Osteocyte (in vitro differentiated cells): ENCODE measurements around the gene HOXA10. TPM values are rescaled to one million over a fixed set of nuclear protein-coding genes. Genes with fewer than 3 reads are reported as not detected.

Experiments
- DNase-seq: peaks from one replicate; pipeline ENCODE4 v3.0.0; 2021; ENCODE audit warnings: mixed read lengths; ENCODE audit not compliant: unreplicated experiment; ENCODE audit errors: extremely low spot score
- H3K27ac Mint-ChIP-seq: one replicate; pipeline ENCODE4 v1.8.0; 2021; ENCODE audit warnings: mild to moderate bottlenecking, mixed read lengths; ENCODE audit not compliant: unreplicated experiment
- H3K27me3 Mint-ChIP-seq: one replicate; pipeline ENCODE4 v1.8.0; 2021; ENCODE audit warnings: mixed read lengths; ENCODE audit not compliant: unreplicated experiment
- H3K36me3 Mint-ChIP-seq: one replicate; pipeline ENCODE4 v1.8.0; 2021; ENCODE audit warnings: mixed read lengths; ENCODE audit not compliant: unreplicated experiment
- H3K4me1 Mint-ChIP-seq: one replicate; pipeline ENCODE4 v1.8.0; 2021; ENCODE audit warnings: mixed read lengths; ENCODE audit not compliant: unreplicated experiment
- H3K4me3 Mint-ChIP-seq: one replicate; pipeline ENCODE4 v1.8.0; 2021; ENCODE audit warnings: mild to moderate bottlenecking, moderate library complexity, mixed read lengths; ENCODE audit not compliant: unreplicated experiment
- H3K9me3 Mint-ChIP-seq: one replicate; pipeline ENCODE4 v1.8.0; 2021; ENCODE audit warnings: mixed read lengths; ENCODE audit not compliant: unreplicated experiment
- total RNA-seq: library from RNA; stranded (reverse); gene quantifications from 2 replicates; pipeline ENCODE4 v1.2.1, GENCODE V29; 2021
- TF ChIP-seq, protein P1 (sequence below): fragments of 200-600 bp; sonication (generic); IDR thresholded peaks from 2 replicates; pipeline ENCODE4 v1.5.0; 2021; ENCODE audit warnings: antibody characterized with exemption, mild to moderate bottlenecking, moderate library complexity

HOXA10 gene
- total RNA-seq, 1 donor from 2014 or later = not detected

DNA sequence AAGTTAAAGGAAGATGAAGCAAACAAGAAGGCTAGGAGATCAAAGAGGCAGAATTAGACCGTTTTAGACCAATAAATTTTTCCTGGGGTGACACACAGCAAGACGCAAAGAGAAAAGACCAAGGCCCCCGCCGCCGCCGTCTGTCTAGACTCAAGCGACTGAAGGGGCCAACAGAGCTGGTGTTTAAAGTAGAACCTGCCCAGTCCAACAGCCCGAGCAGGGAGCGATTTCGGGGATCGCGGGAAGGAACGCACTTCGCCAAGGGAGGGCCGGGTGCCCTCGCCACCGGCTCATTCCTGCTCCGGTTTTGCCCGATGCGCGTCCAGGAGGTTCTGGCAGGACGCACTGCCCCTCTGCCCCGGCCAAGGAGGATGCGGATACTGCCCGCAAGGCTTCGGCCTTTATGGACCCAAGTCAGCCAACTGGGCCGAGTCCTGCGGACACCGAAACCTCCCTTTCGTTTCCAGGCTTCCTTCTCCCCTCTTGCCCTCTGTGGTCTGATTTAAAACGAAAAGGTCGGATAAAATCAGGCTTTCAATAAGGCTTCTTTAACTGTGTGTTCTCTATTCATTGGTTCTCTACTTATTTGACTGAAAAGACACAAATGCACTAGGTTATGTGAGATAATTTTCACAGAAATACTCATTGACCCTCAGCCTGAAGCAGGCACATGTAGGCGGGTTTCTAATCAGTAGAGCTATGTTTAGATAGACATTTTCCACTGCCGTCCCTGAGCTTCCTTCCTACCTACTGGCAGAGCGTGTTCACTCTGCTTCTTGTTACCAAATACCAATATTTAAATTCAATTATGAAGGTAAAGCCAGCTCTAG lies 15.5 kb downstream of the HOXA10 start:
- Mint-ChIP-seq H3K27ac (no peak overlapping the region), H3K9me3 (peaks cover 7% of the 10 kb centered on the region), H3K4me1 (peaks cover 12% of the 10 kb centered on the region), H3K27me3 (peaks cover 88% of the 10 kb centered on the region), H3K36me3 (peaks cover 1% of the 10 kb centered on the region), H3K4me3 (no peak overlapping the region)
- TF ChIP-seq, protein P1, sequence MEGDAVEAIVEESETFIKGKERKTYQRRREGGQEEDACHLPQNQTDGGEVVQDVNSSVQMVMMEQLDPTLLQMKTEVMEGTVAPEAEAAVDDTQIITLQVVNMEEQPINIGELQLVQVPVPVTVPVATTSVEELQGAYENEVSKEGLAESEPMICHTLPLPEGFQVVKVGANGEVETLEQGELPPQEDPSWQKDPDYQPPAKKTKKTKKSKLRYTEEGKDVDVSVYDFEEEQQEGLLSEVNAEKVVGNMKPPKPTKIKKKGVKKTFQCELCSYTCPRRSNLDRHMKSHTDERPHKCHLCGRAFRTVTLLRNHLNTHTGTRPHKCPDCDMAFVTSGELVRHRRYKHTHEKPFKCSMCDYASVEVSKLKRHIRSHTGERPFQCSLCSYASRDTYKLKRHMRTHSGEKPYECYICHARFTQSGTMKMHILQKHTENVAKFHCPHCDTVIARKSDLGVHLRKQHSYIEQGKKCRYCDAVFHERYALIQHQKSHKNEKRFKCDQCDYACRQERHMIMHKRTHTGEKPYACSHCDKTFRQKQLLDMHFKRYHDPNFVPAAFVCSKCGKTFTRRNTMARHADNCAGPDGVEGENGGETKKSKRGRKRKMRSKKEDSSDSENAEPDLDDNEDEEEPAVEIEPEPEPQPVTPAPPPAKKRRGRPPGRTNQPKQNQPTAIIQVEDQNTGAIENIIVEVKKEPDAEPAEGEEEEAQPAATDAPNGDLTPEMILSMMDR = no peak
- no peak for DNase-seq

DNA sequence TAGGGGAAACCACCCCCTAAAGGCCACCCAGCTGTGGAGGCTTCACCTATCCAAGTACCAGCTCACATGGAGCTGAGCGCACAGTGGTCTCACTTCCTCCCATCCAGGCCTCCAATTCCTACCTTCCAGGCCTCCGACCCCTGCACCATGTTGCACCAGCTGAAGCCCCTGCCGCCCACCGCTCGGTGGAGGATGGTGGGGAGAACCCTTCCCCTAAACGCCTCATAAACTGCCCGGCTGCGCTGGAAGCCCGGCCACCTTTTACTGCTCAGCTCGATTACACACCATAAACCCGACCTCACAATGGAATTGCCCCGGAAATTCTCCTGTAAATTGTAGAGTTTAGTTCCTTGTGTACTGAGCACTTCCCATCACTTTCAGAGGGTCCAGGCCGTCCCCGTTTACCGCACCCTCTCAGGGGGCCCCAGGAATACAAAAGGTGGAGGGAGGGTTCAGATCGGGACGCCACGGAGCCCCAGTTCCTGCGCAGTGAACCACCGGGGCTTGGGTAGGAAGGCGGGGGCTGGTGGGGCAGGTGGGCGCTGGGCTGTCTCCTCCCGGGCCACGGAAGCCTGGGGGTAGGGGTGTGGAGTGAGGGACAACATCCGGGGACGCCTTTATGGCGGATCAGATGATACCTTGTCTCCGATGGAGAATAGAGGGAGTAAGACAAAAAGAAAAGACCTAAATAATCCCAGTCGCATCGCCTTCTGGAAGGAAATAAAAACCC lies 16.3 kb downstream of the HOXA10 start:
- DNase-seq = no peak
- H3K4me1 Mint-ChIP-seq = peaks cover 12% of the 10 kb centered on the region
- H3K27ac Mint-ChIP-seq = no peak overlapping the region
- peaks cover 87% of the 10 kb centered on the region for H3K27me3 Mint-ChIP-seq
- TF ChIP-seq, protein P1 = no peak
- peaks cover 1% of the 10 kb centered on the region for H3K36me3 Mint-ChIP-seq
- no peak overlapping the region for H3K4me3 Mint-ChIP-seq
- peaks cover 7% of the 10 kb centered on the region for H3K9me3 Mint-ChIP-seq

DNA sequence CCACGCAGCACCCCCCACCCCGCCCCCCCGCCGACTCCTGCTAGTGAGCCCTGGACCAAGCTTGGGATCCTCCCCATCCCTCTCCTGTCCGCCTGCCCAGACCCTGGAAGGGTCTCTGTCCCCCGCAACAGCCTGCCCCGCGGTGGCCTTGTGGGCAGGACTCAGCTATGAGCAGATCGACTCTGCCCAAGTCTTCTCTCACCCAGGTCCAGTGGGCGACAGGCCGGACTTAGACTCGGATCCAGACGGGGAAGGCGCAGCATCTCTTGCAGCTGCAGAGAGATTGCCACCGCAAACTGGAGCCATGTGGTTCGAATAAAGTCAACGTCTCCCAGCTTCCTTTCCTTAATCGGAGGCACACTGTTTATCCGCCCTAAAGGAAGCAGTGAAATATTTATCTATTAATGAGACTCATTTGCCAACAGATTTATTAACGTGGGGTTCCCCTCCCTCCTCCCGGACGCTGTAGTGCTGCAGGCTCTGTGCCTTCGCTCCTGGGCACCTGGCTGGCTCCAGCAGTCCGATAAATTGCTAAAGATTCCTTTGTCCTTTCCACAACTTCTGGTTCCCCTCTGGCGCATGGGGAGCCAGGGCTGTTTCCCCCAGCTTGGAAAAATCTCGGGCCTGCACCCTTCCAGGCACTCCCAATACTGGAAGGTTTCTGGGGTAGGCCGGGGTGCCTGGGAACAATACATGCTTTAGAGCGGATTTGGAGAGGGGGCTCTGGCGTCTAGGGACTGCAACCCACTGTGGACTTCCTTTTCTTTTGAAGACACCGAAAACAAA lies 17.0 kb downstream of the HOXA10 start:
- Mint-ChIP-seq H3K27ac (no peak overlapping the region), H3K9me3 (peaks cover 7% of the 10 kb centered on the region), H3K36me3 (peaks cover 1% of the 10 kb centered on the region), H3K4me1 (peaks cover 12% of the 10 kb centered on the region), H3K27me3 (peaks cover 86% of the 10 kb centered on the region), H3K4me3 (no peak overlapping the region)
- no peak for DNase-seq
- TF ChIP-seq, protein P1 = no peak

DNA sequence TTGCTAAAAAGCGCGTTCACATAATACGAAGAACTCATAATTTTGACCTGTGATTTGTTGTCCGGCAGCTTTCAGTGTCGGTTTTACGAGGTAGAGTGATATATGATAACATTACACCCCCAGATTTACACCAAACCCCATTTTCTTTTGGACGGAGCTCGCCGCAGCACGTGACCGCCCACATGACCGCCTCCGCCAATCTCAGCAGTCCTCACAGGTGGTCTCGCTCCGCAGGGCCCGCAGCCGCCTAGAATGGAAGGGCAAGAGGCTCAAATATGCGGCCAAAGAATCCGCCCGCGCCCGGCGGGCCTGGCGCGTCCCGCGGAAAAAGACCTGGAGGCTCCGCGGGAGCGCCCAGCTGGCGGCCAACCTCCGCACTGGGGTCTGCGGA lies 17.6 kb downstream of the HOXA10 start, which contains the start of gene HOXA7:
TSS of gene HOXA7 (minus strand) at position 168 of the 391 bp plus-strand sequence. CDS start at position 38, 130 bp downstream.
- Mint-ChIP-seq H3K36me3 (peaks cover 1% of the 10 kb centered on the region), H3K4me3 (no peak within 1 kb of the TSS), H3K9me3 (peaks cover 7% of the 10 kb centered on the region), H3K27me3 (peaks cover 88% of the 10 kb centered on the region), H3K27ac (no peak within 1 kb of the TSS), H3K4me1 (peaks cover 15% of the 10 kb centered on the region)
- no peak for DNase-seq
- TF ChIP-seq, protein P1 = no peak
